NOMO-1 treated with DMSO at 0.1 percent for 48 hours (cell line): ENCODE results near the gene PRR14L.
"Not testable (repeated sequence)": the region's sequence is repeated elsewhere in the genome, so short reads cannot be mapped to it uniquely, and the experiment has no call there.

Source experiments
- DNase-seq: peaks from one replicate; lab custom pipeline; 2025; ENCODE audit not compliant: unreplicated experiment; lab: John Stamatoyannopoulos, UW

Gene PRR14L

DNA sequence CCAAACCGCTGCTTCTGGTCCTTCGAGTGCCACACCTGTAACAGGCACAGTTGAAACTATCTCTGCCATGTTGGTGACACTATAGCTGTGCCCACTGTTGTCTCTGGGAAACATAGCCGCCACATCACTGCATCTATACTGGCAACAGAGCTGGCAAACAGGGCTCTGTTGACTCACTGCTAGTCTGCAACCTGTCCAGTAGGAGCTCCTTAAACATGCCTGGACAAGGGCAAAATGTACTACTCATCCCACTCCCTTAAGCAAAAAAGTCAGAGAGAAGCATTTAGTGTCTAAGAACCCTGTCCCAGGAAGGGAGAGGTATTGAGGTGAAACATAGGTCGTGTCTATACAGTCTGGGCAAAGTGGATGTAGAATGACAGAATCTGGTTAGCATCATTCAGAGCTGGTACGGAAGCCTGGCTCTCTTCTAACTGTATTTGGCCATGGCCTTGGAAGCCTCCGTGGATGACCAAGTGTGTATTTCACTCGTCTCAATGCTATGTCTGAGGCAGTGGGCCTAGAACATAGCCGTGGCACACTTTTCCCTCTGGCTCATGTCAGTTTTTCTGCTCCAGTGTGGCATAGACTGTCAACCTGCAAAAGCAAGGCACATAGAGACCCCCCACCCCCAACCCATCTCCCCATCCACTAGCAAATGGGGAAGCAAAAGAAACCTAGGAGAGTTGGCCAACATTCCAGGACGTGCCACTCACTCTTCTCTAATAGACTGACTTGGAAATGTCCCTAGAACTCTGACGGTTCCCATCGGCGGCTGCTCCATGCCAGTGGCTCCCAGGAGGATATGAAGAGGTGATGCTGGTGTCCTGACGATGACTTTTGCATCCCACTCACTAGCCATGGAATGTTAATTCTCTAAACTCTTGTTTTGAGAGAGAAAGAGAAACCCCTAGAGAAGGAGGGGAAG is 66.5 kb downstream of the PRR14L start:
- DNase-seq: no peak

- DNase-seq: no peak
Observed at GRCh38 chr22:31682751-31683150, 67.2 kb downstream of the PRR14L start.

- DNase-seq: no peak
Observed at GRCh38 chr22:31681349-31682345, 68.3 kb downstream of the PRR14L start.

GRCh38 chr22:31680861-31681341 is 69.0 kb downstream of the PRR14L start:
- DNase-seq: no peak

GRCh38 chr22:31678748-31679147 is 71.2 kb downstream of the PRR14L start:
- DNase-seq: no peak

- DNase-seq: peak; percentile 92
Observed at GRCh38 chr22:31676700-31677099, 73.2 kb downstream of the PRR14L start.

GRCh38 chr22:31674219-31674618 is 75.7 kb downstream of the PRR14L start:
- peak; percentile 90 for DNase-seq

DNA sequence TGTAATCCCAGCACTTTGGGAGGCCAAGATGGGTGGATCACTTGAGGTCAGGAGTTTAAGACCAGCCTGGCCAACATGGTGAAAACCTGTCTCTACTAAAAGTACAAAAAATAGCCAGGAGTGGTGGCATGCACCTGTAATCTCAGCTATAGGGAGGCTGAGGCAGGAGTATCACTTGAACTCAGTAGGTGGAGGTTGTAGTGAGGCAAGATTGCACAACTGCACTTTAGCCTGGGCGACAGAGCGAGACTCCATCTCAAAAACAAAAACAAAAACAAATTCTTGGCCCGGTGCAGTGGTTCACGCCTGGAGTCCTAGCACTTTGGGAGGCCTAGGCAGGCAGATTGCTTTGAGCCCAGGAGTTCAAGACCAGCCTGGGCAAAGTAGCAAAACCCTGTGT is 81.1 kb downstream of the PRR14L start:
- DNase-seq: not testable (repeated sequence)

DNA sequence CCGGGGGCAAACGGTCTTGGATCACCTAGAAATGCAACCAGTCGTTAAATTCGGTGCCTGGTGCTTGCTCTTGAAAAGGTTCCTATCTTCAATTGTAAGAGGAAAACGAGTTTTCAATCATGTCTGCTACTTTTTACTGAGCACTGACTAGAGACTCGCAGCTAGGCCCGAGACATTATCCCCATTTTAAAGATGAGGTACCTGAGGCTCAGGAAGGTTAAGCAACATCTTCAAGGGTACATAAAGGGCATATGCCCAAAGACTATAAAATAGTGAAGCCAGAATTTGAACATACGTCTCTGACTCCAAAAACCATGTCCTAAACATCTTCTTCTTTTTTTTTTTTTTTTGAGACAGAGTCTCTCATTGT is 87.3 kb downstream of the PRR14L start:
- DNase-seq: no peak

GRCh38 chr22:31661851-31662667 is 87.9 kb downstream of the PRR14L start, which contains the start of gene PISD:
Gene PISD, minus strand, starts transcription at chr22:31662215. Its CDS starts 7 bp downstream, at chr22:31662208.
- DNase-seq: peak; percentile 93

DNA sequence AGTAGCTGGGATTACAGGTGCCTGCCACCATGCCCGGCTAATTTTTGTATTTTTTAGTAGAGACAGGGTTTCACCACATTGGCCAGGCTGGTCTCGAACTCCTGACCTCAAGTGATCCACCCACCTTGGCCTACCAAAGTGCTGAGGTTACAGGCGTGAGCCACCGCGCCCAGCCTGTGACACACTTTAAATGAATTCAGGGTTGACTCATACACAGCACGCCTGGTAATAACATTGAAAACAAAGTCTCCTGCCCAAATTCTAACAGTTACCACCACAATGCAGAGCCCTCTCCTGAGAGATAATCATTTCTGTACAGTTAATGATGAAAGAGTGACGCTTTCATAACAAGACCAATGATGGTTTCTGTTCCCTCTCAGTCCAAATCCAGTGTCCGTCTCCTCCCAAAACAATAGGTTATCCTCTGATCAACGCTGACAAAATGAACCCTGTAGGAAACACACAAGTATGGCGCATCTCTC is 89.0 kb downstream of the PRR14L start:
- peak; percentile 77 for DNase-seq

- DNase-seq: no peak
Observed at GRCh38 chr22:31659246-31659645, 90.7 kb downstream of the PRR14L start.

DNA sequence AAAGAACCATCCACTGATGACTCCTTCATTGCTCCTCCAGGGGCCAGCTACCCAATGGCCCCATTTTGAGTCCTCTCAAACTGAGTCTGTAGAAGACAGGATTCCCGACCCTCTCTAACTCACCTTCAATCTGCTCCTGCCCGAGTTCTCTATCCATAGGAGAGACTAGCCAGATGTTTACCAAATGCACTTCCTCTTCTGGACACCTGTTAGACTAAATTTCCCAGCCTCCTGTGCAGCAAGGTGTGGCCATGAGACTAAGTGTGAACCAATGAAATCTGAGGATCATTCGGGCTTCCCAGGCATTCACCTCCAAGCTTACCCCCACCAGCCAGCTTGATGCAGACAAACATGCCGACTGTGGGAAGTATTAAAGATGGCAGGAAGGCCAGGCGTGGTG is 95.5 kb downstream of the PRR14L start:
- DNase-seq: no peak

- no peak for DNase-seq
Observed at GRCh38 chr22:31653944-31654343, 96.0 kb downstream of the PRR14L start.

- DNase-seq: no peak
Observed at GRCh38 chr22:31652911-31653684, 96.8 kb downstream of the PRR14L start.

DNA sequence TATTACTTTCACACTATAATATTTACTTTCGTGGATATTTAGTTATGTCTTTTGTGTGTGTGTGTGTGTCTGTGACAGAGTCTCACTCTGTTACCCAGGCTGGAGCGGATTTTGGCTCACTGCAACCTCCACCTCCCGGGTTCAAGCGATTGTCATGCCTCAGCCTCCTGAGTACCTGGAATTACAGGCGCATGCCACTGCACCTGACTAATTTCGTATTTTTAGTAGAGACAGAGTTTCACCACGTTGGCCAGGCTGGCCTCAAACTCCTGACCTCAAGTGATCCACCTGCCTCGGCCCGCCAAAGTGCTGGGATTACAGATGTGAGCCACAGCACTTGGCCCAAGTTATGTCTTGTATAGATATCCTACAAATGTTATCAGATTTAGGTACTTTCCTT is 97.8 kb downstream of the PRR14L start:
- DNase-seq: no peak

DNA sequence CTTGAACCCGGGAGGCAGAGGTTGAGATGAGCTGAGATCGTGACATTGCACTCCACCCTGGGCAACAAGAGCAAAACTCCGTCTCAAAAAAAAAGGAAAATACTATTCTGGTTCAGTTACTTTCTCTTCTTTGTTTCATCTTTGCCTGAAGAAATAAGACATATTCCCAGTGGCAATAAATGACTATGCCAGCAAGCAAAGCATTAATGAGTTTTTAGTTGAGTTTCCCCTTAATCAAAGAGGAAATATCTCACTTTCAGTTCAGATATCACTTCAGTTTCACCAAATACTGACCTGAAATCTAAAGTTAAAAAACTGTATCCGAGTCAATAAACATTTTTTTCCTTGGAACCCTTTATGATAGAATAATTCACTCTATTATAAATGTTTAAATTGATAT is 98.3 kb downstream of the PRR14L start:
- no peak for DNase-seq

DNA sequence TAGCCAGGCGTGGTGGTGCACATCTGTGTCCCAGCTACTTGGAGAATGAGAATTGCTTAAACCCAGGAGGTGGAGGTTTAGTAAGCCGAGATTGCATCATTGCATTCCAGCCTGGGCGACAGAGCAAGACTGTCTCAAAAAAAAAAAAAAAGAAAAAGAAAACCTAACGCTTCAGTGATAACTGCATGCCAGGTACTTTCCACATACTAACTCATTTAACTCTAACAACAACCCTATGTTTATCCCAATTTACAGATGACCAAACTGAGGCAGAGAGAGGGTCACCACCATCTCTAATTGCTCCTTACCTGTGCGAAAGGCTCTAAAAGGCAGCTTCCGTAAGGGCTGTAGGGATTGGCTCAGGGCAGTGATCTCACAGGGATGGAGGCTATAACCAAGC is 99.5 kb downstream of the PRR14L start:
- no peak for DNase-seq

- DNase-seq: no peak
Observed at GRCh38 chr22:31647523-31648320, 102.2 kb downstream of the PRR14L start.
